Erythroblast (primary cell): ENCODE measurements around the gene STEAP1B.
"Not testable (repeated sequence)": the region's sequence is repeated elsewhere in the genome, so short reads cannot be mapped to it uniquely, and the experiment has no call there.

ENCODE experiments used
- GATA1 ChIP-seq: IDR thresholded peaks from 2 replicates; pipeline ENCODE4 v1.6.1; 2011; ENCODE audit warnings: low read depth, mild to moderate bottlenecking, control low read depth, low read length, moderate library complexity
- POLR2A ChIP-seq: IDR thresholded peaks from 2 replicates; pipeline ENCODE4 v1.6.1; 2011; ENCODE audit warnings: mild to moderate bottlenecking, low read length

- TF ChIP-seq POLR2A, GATA1: not testable (repeated sequence)
Measured at GRCh38 chr7:22502104-22502503, 2.1 kb upstream of the STEAP1B start.
